HEK293 (cell line): ENCODE results near the gene OR2V1.

Source experiments
- CTCF ChIA-PET: fragments of 350-600 bp; formaldehyde crosslinking; extraction: SDS; loops from one replicate; lab custom pipeline; 2021; ENCODE audit warnings: antibody characterized with exemption; lab: Yijun Ruan, JAX
- POLR2A ChIA-PET: fragments of 300-600 bp; formaldehyde crosslinking; extraction: SDS; loops from one replicate; lab custom pipeline; 2020; ENCODE audit warnings: antibody characterized with exemption, inconsistent platforms; lab: Yijun Ruan, JAX
- H3K27ac ChIP-seq: fragments of 200-500 bp; sonication (Bioruptor generic); 2 replicates; pipeline ENCODE4 v1.5.1; 2014; ENCODE audit warnings: low read depth, low read length, control low read depth, inconsistent platforms; ENCODE audit errors: extremely low read depth
- H3K36me3 ChIP-seq, 2 experiments: fragments of 200-500 bp in 1 of 2; sonication (Bioruptor generic) in 1 of 2; 1 replicate in 1 of 2; 2 replicates in 1 of 2; pipeline ENCODE4 v1.5.1; 2014 to 2017; ENCODE audit warnings: inconsistent platforms in 2 of 2, low read length in 2 of 2; ENCODE audit not compliant: control insufficient read depth in 2 of 2, insufficient read depth in 1 of 2
- H3K4me1 ChIP-seq: fragments of 200-500 bp; sonication (Bioruptor generic); 2 replicates; pipeline ENCODE4 v1.5.1; 2014; ENCODE audit warnings: mild to moderate bottlenecking, low read length, inconsistent platforms; ENCODE audit not compliant: control insufficient read depth, insufficient read depth
- H3K4me3 ChIP-seq: 2 replicates; pipeline ENCODE4 v1.5.1; 2011; ENCODE audit warnings: low read depth, mild to moderate bottlenecking, control low read depth, low read length, moderate library complexity
- H3K9me3 ChIP-seq: fragments of 200-500 bp; sonication (Bioruptor generic); 2 replicates; pipeline ENCODE4 v1.5.1; 2014; ENCODE audit warnings: low read depth, low read length, inconsistent platforms; ENCODE audit not compliant: control insufficient read depth, insufficient read depth
- FEZF1 ChIP-seq: fragments of 450-650 bp; formaldehyde crosslinking; IDR thresholded peaks from 2 replicates; pipeline ENCODE4 v1.5.1; 2016; ENCODE audit warnings: missing biosample characterization, missing genetic modification characterization
- GLI4 ChIP-seq: fragments of 450-650 bp; formaldehyde crosslinking; IDR thresholded peaks from 2 replicates; pipeline ENCODE4 v1.5.1; 2016; ENCODE audit warnings: missing biosample characterization, missing genetic modification characterization
- KLF8 ChIP-seq: fragments of 450-650 bp; formaldehyde crosslinking; IDR thresholded peaks from 2 replicates; pipeline ENCODE4 v1.5.1; 2016; ENCODE audit warnings: missing biosample characterization, missing genetic modification characterization
- OSR2 ChIP-seq: fragments of 450-650 bp; formaldehyde crosslinking; IDR thresholded peaks from 2 replicates; pipeline ENCODE4 v1.5.1; 2016; ENCODE audit warnings: missing biosample characterization, missing genetic modification characterization
- RBAK ChIP-seq: fragments of 450-650 bp; formaldehyde crosslinking; IDR thresholded peaks from 2 replicates; pipeline ENCODE4 v1.5.1; 2016; ENCODE audit warnings: missing biosample characterization, missing genetic modification characterization
- ZBTB17 ChIP-seq: fragments of 450-650 bp; formaldehyde crosslinking; IDR thresholded peaks from 2 replicates; pipeline ENCODE4 v1.5.1; 2016; ENCODE audit warnings: missing biosample characterization, missing genetic modification characterization
- ZFP37 ChIP-seq: fragments of 450-650 bp; formaldehyde crosslinking; IDR thresholded peaks from 2 replicates; pipeline ENCODE4 v1.5.1; 2016; ENCODE audit warnings: missing biosample characterization, missing genetic modification characterization
- ZNF140 ChIP-seq: fragments of 450-650 bp; formaldehyde crosslinking; IDR thresholded peaks from 2 replicates; pipeline ENCODE4 v1.5.1; 2016; ENCODE audit warnings: missing biosample characterization, missing genetic modification characterization
- ZNF148 ChIP-seq: fragments of 450-650 bp; formaldehyde crosslinking; IDR thresholded peaks from 2 replicates; pipeline ENCODE4 v1.5.0; 2017; ENCODE audit warnings: missing biosample characterization, missing genetic modification characterization, borderline replicate concordance
- ZNF221 ChIP-seq: fragments of 450-650 bp; formaldehyde crosslinking; IDR thresholded peaks from 2 replicates; pipeline ENCODE4 v1.5.1; 2017; ENCODE audit warnings: missing biosample characterization, missing genetic modification characterization, borderline replicate concordance
- ZNF302 ChIP-seq: fragments of 450-650 bp; formaldehyde crosslinking; IDR thresholded peaks from 2 replicates; pipeline ENCODE4 v1.5.1; 2016; ENCODE audit warnings: missing biosample characterization, missing genetic modification characterization, low read depth
- ZNF473 ChIP-seq: fragments of 450-650 bp; formaldehyde crosslinking; IDR thresholded peaks from 2 replicates; pipeline ENCODE4 v1.5.1; 2017; ENCODE audit warnings: missing biosample characterization, missing genetic modification characterization
- ZNF521 ChIP-seq: fragments of 450-650 bp; formaldehyde crosslinking; IDR thresholded peaks from 2 replicates; pipeline ENCODE4 v1.5.1; 2017; ENCODE audit warnings: missing biosample characterization, mild to moderate bottlenecking, missing genetic modification characterization
- ZNF544 ChIP-seq: fragments of 450-650 bp; formaldehyde crosslinking; IDR thresholded peaks from 2 replicates; pipeline ENCODE4 v1.5.0; 2017; ENCODE audit warnings: missing biosample characterization, missing genetic modification characterization
- ZNF571 ChIP-seq: fragments of 450-650 bp; formaldehyde crosslinking; IDR thresholded peaks from 2 replicates; pipeline ENCODE4 v1.5.0; 2017; ENCODE audit warnings: missing biosample characterization, missing genetic modification characterization
- ZNF707 ChIP-seq: fragments of 450-650 bp; formaldehyde crosslinking; IDR thresholded peaks from 2 replicates; pipeline ENCODE4 v1.5.1; 2016; ENCODE audit warnings: missing biosample characterization, missing genetic modification characterization
- ZNF747 ChIP-seq: fragments of 450-650 bp; formaldehyde crosslinking; IDR thresholded peaks from 2 replicates; pipeline ENCODE4 v1.5.1; 2016; ENCODE audit warnings: missing biosample characterization, missing genetic modification characterization
- ZNF785 ChIP-seq: fragments of 450-650 bp; formaldehyde crosslinking; IDR thresholded peaks from 2 replicates; pipeline ENCODE4 v1.5.1; 2016; ENCODE audit warnings: missing biosample characterization, missing genetic modification characterization
- ZNF791 ChIP-seq: fragments of 450-650 bp; formaldehyde crosslinking; IDR thresholded peaks from 2 replicates; pipeline ENCODE4 v1.5.1; 2016; ENCODE audit warnings: missing biosample characterization, missing genetic modification characterization
- ZNF792 ChIP-seq: fragments of 450-650 bp; formaldehyde crosslinking; IDR thresholded peaks from 2 replicates; pipeline ENCODE4 v1.5.1; 2016; ENCODE audit warnings: missing biosample characterization, missing genetic modification characterization
- TF ChIP-seq, protein P1 (sequence below): fragments of 450-650 bp; formaldehyde crosslinking; conservative IDR thresholded peaks from 2 replicates; pipeline ENCODE4 v1.5.1; 2016; ENCODE audit warnings: low read depth, missing biosample characterization, missing genetic modification characterization
- TF ChIP-seq, protein P2 (sequence below): fragments of 450-650 bp; formaldehyde crosslinking; IDR thresholded peaks from 2 replicates; pipeline ENCODE4 v1.5.1; 2016; ENCODE audit warnings: missing biosample characterization, missing genetic modification characterization
- TF ChIP-seq, protein P3 (sequence below): fragments of 450-650 bp; formaldehyde crosslinking; IDR thresholded peaks from 2 replicates; pipeline ENCODE4 v1.5.1; 2016; ENCODE audit warnings: missing biosample characterization, missing genetic modification characterization

OR2V1 gene

GRCh38 chr5:181133610-181134231 lies 2.8 kb upstream of the OR2V1 start:
- TF ChIP-seq RBAK = peak; percentile 98
- 0 out of 2 replicates have a peak, but pooled peaks have one; percentile 21 for TF ChIP-seq ZBTB17
- 0 out of 2 replicates have a peak, but pooled peaks have one; percentile 26 for TF ChIP-seq FEZF1 (tag by site-specific recombination)
- TF ChIP-seq ZFP37 = 0 out of 2 replicates have a peak, but pooled peaks have one; percentile 35
- TF ChIP-seq ZNF148 (tag by site-specific recombination) = no peak
- TF ChIP-seq ZNF791 (tag by site-specific recombination) = no peak
- CTCF ChIA-PET = interaction anchor here (1.2 kb wide), 1 partner anchor 265 kb away, joined by 3 read pairs; no protein-coding TSS in a partner anchor
- no peak overlapping the region for H3K4me3 ChIP-seq
- H3K4me1 ChIP-seq = no peaks in the 10 kb centered on the region
- H3K9me3 ChIP-seq = no peaks in the 10 kb centered on the region
- H3K27ac ChIP-seq = no peak overlapping the region
- H3K36me3 ChIP-seq = no peaks in the 10 kb centered on the region
- POLR2A ChIA-PET = no interaction called here

- Histone ChIP-seq H3K27ac (no peak overlapping the region), H3K36me3 (no peaks in the 10 kb centered on the region), H3K4me1 (no peaks in the 10 kb centered on the region), H3K9me3 (no peaks in the 10 kb centered on the region), H3K4me3 (no peak overlapping the region)
- ChIA-PET CTCF (no interaction called here), POLR2A (no interaction called here)
- TF ChIP-seq ZNF747 (no peak), ZNF521 (no peak), ZNF792 (tag by site-specific recombination) (no peak), ZNF785 (no peak), ZNF302 (no peak), OSR2 (tag by site-specific recombination) (no peak), ZNF544 (tag by site-specific recombination) (no peak), KLF8 (tag by site-specific recombination) (no peak), ZNF473 (tag by site-specific recombination) (no peak), GLI4 (no peak), ZFP37 (no peak), ZNF140 (tag by site-specific recombination) (no peak), ZNF221 (tag by site-specific recombination) (no peak), ZNF571 (no peak), ZNF707 (tag by site-specific recombination) (no peak)
- TF ChIP-seq, protein P1, sequence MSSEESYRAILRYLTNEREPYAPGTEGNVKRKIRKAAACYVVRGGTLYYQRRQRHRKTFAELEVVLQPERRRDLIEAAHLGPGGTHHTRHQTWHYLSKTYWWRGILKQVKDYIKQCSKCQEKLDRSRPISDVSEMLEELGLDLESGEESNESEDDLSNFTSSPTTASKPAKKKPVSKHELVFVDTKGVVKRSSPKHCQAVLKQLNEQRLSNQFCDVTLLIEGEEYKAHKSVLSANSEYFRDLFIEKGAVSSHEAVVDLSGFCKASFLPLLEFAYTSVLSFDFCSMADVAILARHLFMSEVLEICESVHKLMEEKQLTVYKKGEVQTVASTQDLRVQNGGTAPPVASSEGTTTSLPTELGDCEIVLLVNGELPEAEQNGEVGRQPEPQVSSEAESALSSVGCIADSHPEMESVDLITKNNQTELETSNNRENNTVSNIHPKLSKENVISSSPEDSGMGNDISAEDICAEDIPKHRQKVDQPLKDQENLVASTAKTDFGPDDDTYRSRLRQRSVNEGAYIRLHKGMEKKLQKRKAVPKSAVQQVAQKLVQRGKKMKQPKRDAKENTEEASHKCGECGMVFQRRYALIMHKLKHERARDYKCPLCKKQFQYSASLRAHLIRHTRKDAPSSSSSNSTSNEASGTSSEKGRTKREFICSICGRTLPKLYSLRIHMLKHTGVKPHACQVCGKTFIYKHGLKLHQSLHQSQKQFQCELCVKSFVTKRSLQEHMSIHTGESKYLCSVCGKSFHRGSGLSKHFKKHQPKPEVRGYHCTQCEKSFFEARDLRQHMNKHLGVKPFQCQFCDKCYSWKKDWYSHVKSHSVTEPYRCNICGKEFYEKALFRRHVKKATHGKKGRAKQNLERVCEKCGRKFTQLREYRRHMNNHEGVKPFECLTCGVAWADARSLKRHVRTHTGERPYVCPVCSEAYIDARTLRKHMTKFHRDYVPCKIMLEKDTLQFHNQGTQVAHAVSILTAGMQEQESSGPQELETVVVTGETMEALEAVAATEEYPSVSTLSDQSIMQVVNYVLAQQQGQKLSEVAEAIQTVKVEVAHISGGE (tag by site-specific recombination) = no peak
- TF ChIP-seq, protein P2, sequence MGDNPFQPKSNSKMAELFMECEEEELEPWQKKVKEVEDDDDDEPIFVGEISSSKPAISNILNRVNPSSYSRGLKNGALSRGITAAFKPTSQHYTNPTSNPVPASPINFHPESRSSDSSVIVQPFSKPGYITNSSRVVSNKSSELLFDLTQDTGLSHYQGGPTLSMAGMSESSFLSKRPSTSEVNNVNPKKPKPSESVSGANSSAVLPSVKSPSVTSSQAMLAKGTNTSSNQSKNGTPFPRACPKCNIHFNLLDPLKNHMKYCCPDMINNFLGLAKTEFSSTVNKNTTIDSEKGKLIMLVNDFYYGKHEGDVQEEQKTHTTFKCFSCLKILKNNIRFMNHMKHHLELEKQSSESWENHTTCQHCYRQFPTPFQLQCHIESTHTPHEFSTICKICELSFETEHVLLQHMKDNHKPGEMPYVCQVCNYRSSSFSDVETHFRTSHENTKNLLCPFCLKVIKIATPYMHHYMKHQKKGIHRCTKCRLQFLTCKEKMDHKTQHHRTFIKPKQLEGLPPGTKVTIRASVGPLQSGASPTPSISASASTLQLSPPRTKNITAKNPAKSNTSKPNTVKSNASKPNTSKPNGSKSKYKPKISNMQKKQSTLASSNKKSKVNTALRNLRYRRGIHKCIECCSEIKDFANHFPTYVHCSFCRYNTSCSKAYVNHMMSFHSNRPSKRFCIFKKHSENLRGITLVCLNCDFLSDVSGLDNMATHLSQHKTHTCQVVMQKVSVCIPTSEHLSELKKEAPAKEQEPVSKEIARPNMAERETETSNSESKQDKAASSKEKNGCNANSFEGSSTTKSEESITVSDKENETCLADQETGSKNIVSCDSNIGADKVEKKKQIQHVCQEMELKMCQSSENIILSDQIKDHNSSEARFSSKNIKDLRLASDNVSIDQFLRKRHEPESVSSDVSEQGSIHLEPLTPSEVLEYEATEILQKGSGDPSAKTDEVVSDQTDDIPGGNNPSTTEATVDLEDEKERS (tag by site-specific recombination) = no peak
- TF ChIP-seq, protein P3, sequence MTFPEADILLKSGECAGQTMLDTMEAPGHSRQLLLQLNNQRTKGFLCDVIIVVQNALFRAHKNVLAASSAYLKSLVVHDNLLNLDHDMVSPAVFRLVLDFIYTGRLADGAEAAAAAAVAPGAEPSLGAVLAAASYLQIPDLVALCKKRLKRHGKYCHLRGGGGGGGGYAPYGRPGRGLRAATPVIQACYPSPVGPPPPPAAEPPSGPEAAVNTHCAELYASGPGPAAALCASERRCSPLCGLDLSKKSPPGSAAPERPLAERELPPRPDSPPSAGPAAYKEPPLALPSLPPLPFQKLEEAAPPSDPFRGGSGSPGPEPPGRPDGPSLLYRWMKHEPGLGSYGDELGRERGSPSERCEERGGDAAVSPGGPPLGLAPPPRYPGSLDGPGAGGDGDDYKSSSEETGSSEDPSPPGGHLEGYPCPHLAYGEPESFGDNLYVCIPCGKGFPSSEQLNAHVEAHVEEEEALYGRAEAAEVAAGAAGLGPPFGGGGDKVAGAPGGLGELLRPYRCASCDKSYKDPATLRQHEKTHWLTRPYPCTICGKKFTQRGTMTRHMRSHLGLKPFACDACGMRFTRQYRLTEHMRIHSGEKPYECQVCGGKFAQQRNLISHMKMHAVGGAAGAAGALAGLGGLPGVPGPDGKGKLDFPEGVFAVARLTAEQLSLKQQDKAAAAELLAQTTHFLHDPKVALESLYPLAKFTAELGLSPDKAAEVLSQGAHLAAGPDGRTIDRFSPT (tag by site-specific recombination) = no peak
Measured at GRCh38 chr5:181133083-181133482, 2.1 kb upstream of the OR2V1 start.
